HFFc6 (cell line): Measurements from ENCODE around the gene KNDC1. TPM values are rescaled to one million over a fixed set of nuclear protein-coding genes. Genes with fewer than 3 reads are reported as not detected.

Experiments
- DNase-seq: peaks from one replicate; pipeline ENCODE4 v3.0.0-alpha.2; 2018
- H3K27ac Mint-ChIP-seq: 2 replicates; pipeline ENCODE4 v1.8.0; 2020; ENCODE audit warnings: mild to moderate bottlenecking, mixed read lengths
- H3K27me3 Mint-ChIP-seq: 2 replicates; pipeline ENCODE4 v1.8.0; 2021; ENCODE audit warnings: mild to moderate bottlenecking, moderate library complexity, mixed read lengths; ENCODE audit not compliant: insufficient read depth
- H3K36me3 Mint-ChIP-seq: 2 replicates; pipeline ENCODE4 v1.8.0; 2021; ENCODE audit warnings: low read depth, mixed read lengths
- H3K4me1 Mint-ChIP-seq: 2 replicates; pipeline ENCODE4 v1.8.0; 2020; ENCODE audit warnings: low read depth, mixed read lengths
- H3K4me3 Mint-ChIP-seq: 2 replicates; pipeline ENCODE4 v1.8.0; 2020; ENCODE audit warnings: mild to moderate bottlenecking, moderate library complexity, mixed read lengths
- H3K9me3 Mint-ChIP-seq: 2 replicates; pipeline ENCODE4 v1.8.0; 2020; ENCODE audit warnings: mild to moderate bottlenecking, mixed read lengths
- total RNA-seq, 6 experiments: library from RNA; stranded (reverse); fragmentation: NEBNext Ultra II Directional; extraction: Animal tissue kit (Norgen Biotek cat#: 25700); gene quantifications; 2 replicates in 1 of 6; 3 replicates in 5 of 6; pipeline ENCODE4 v1.2.3, GENCODE V29; 2021
- TF ChIP-seq, protein P1 (sequence below): fragments of 200-600 bp; sonication (generic); IDR thresholded peaks from 2 replicates; pipeline ENCODE4 v1.5.0; 2021; ENCODE audit warnings: antibody characterized with exemption, mild to moderate bottlenecking

Gene KNDC1
- total RNA-seq, 6 experiments from 2014 or later, result 0.05 to 1.00 (median 0.28) TPM; not detected in 3

DNA sequence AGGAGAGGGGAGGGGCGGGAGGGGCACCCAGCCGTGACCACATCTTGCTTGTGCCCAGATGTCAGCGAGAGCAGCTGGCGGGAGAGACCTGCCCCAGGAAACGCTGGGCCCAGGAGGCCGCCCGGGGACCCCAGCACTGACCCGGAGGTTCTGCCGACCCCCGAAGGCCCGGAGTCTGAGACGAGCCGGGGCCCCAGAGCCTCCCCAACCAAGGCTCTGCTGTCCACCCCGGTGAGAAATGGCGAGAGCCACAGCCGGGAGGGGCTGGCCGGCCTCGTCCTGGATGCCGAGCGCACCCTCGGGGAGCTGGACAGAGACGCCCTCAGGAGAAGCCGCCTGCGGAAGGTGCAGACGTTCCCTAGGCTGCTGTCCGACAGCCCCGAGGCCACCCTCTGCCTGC lies 25.9 kb downstream of the KNDC1 start:
- H3K27me3 Mint-ChIP-seq, result peaks cover 8% of the 10 kb centered on the region
- TF ChIP-seq, protein P1, sequence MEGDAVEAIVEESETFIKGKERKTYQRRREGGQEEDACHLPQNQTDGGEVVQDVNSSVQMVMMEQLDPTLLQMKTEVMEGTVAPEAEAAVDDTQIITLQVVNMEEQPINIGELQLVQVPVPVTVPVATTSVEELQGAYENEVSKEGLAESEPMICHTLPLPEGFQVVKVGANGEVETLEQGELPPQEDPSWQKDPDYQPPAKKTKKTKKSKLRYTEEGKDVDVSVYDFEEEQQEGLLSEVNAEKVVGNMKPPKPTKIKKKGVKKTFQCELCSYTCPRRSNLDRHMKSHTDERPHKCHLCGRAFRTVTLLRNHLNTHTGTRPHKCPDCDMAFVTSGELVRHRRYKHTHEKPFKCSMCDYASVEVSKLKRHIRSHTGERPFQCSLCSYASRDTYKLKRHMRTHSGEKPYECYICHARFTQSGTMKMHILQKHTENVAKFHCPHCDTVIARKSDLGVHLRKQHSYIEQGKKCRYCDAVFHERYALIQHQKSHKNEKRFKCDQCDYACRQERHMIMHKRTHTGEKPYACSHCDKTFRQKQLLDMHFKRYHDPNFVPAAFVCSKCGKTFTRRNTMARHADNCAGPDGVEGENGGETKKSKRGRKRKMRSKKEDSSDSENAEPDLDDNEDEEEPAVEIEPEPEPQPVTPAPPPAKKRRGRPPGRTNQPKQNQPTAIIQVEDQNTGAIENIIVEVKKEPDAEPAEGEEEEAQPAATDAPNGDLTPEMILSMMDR, result no peak
- H3K4me1 Mint-ChIP-seq, result no peaks in the 10 kb centered on the region
- no peak overlapping the region for H3K4me3 Mint-ChIP-seq
- H3K27ac Mint-ChIP-seq, result no peak overlapping the region
- peaks cover 13% of the 10 kb centered on the region for H3K9me3 Mint-ChIP-seq
- no peak for DNase-seq
- no peaks in the 10 kb centered on the region; the same call in 1 of the 2 replicates for H3K36me3 Mint-ChIP-seq

DNA sequence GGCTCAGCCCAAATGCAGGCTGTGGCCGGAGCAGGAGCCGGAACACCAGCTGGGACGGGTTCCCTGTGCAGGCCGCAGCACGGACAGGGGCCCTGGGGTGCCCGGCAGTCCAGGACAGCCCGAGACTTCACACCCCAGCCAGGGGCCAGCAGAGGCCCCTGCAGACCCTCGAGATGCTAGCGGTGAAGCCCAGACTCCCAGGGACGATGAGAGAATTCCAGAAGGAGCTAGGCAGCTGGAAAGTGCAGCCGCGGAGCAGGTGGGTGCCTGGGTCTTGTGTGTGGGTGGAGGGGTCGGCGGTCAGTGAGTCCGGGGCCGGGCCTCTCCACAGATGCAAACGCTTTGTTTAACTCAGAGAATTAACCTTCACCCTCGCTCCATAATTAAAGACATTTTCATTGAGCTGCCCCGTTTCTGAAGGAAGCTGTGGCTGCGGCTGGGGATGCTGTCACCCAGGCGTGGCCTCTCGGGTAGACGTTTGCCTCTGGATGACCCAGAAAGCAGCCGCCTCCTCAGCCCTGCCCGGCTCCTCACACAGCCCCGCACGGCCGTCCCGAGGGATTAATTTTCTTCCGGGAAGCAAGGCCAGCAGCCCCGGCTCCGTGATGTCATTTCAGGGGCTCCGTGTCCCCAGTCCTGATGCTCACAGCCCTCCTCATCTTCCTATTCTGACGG lies 26.5 kb downstream of the KNDC1 start:
- DNase-seq, result no peak
- Mint-ChIP-seq H3K27me3 (peaks cover 11% of the 10 kb centered on the region), H3K36me3 (no peaks in the 10 kb centered on the region; the same call in 1 of the 2 replicates), H3K4me3 (no peak overlapping the region), H3K9me3 (peaks cover 13% of the 10 kb centered on the region), H3K27ac (no peak overlapping the region), H3K4me1 (no peaks in the 10 kb centered on the region)
- TF ChIP-seq, protein P1, result no peak

- Mint-ChIP-seq H3K27ac (no peak overlapping the region), H3K4me1 (no peaks in the 10 kb centered on the region), H3K27me3 (peaks cover 11% of the 10 kb centered on the region), H3K9me3 (peaks cover 12% of the 10 kb centered on the region), H3K36me3 (no peaks in the 10 kb centered on the region; the same call in 1 of the 2 replicates), H3K4me3 (no peak overlapping the region)
- no peak for DNase-seq
- TF ChIP-seq, protein P1, result no peak
Observed at GRCh38 chr10:133187091-133187905, 27.3 kb downstream of the KNDC1 start.

DNA sequence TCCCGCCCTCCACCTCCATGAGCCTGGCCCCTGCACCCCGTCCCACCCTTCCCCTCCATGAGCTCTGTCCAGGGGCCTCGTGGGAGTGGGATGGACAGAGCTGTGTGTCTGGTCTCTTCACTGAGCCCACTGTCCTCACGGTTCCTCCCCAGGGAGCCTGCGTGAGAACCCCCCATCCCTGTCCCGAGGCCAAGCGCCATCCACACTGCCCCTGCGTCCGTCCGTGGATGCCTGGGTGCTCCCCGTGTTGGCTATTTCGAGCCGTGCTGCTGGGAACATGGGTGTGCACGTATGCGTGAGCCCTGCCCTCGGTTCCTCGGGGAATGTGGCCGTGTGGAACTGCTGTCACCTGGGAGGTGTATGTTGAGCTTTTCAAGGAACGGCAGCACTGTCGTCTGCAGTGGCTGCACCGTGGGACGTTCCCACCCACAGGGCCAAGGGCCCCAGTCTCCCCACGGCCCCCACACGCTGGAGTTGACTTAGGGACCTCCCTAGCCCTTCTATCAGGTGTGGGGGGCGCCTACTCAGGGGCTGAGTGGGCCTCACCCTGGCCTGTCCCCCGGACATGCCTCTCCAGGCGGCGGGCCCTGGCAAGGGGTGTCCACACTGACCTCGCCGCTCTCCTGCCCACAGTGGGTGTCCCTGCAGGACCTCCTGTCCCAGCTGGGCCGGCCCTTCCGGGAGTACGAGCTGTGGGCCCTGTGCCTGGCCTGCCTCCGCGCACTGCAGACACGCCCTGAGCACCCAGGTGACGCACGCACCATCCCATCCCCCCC lies 28.1 kb downstream of the KNDC1 start:
- H3K27me3 Mint-ChIP-seq, result peaks cover 17% of the 10 kb centered on the region
- H3K9me3 Mint-ChIP-seq, result peaks cover 17% of the 10 kb centered on the region
- no peaks in the 10 kb centered on the region; the same call in 1 of the 2 replicates for H3K36me3 Mint-ChIP-seq
- no peak overlapping the region for H3K27ac Mint-ChIP-seq
- DNase-seq, result no peak
- no peaks in the 10 kb centered on the region for H3K4me1 Mint-ChIP-seq
- TF ChIP-seq, protein P1, result no peak
- no peak overlapping the region for H3K4me3 Mint-ChIP-seq

DNA sequence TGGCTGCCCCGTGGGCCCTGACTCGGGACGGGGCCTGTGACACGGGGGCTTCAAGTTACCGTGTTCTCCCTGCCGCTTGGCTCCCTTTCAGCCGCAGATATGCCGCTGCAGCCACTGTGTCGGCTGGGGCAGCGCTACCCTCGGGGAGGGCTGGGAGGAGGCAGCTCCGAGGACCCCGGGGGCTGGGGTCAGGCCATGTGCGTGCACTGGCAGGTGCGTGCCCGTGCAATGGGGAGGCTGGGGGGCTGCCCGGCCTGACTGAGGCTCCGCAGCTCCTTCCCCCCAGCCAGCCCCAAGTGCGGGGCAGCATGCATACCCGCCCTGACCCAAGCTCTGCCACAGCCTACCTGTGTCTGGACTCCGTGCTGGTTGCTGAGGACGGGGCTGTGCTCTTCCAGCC lies 29.2 kb downstream of the KNDC1 start:
- Mint-ChIP-seq H3K27ac (no peak overlapping the region), H3K27me3 (peaks cover 22% of the 10 kb centered on the region), H3K36me3 (no peaks in the 10 kb centered on the region; the same call in 1 of the 2 replicates), H3K4me1 (no peaks in the 10 kb centered on the region), H3K4me3 (no peak overlapping the region), H3K9me3 (peaks cover 11% of the 10 kb centered on the region)
- DNase-seq, result no peak
- TF ChIP-seq, protein P1, result no peak
